ENCODE measurements around the gene CTAG1B.
"Not testable (repeated sequence)": the region's sequence is repeated elsewhere in the genome, so short reads cannot be mapped to it uniquely, and the experiment has no call there.

DNA sequence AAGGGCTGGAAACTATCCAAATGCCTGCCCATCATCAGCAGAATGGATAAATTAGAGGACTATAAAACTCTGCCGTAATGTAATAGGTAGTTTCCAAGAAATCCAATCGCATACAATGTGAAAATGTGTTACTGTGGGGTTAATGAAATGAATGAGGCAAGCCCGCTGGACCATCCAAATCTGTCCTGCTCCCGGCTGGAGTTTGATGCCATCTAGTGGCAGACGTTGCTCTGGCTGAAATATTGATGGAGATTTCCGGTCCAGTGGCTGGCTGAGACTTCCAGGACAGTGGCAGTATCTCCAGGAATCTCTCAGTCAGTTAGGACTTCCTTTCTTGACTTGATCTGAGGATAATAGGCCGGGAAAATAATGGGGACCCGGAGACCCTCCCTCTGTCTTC lies 36.1 kb downstream of the CTAG1B start:
- TF ChIP-seq, protein P1, sequence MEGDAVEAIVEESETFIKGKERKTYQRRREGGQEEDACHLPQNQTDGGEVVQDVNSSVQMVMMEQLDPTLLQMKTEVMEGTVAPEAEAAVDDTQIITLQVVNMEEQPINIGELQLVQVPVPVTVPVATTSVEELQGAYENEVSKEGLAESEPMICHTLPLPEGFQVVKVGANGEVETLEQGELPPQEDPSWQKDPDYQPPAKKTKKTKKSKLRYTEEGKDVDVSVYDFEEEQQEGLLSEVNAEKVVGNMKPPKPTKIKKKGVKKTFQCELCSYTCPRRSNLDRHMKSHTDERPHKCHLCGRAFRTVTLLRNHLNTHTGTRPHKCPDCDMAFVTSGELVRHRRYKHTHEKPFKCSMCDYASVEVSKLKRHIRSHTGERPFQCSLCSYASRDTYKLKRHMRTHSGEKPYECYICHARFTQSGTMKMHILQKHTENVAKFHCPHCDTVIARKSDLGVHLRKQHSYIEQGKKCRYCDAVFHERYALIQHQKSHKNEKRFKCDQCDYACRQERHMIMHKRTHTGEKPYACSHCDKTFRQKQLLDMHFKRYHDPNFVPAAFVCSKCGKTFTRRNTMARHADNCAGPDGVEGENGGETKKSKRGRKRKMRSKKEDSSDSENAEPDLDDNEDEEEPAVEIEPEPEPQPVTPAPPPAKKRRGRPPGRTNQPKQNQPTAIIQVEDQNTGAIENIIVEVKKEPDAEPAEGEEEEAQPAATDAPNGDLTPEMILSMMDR (IDR thresholded peaks at IDR 0.05; ENCODE audit: insufficient read depth, low read depth, low read length), result not testable (repeated sequence)
- not testable (repeated sequence) for TF ChIP-seq EZH2 (IDR thresholded peaks at IDR 0.05; ENCODE audit: insufficient read depth, low read length)

Data from astrocyte (in vitro differentiated cells and primary cell).